H1 (cell line): ENCODE measurements around the gene NFAM1. TPM values are rescaled to one million over a fixed set of nuclear protein-coding genes. Genes with fewer than 3 reads are reported as not detected.

Source experiments
- CTCF ChIA-PET: fragments of 300-600 bp; sonication (Branson Sonifier 250); formaldehyde crosslinking; loops from one replicate; lab custom pipeline; 2021; ENCODE audit not compliant: partially characterized antibody; lab: Charles Lee
- POLR2A ChIA-PET: fragments of 300-600 bp; sonication (Branson Sonifier 250); formaldehyde crosslinking; loops from one replicate; lab custom pipeline; 2021; ENCODE audit warnings: inconsistent platforms; ENCODE audit not compliant: partially characterized antibody; lab: Charles Lee
- DNase-seq, 2 experiments: peaks; one replicate each; pipeline versions ENCODE4 v3.0.0 to v3.0.0-alpha.2; 2010 to 2022; ENCODE audit warnings: low spot score in 2 of 2, low read depth in 1 of 2, mixed read lengths in 1 of 2
- FAIRE-seq: peaks from 2 replicates; lab custom pipeline; 2011; peaks lifted over from hg19 to GRCh38; lab: Jason Lieb, UNC
- H2AFZ ChIP-seq: 2 replicates; pipeline ENCODE4 v1.8.1; 2012; ENCODE audit warnings: low read length, inconsistent platforms
- H2AK5ac ChIP-seq: 2 replicates; pipeline ENCODE4 v1.6.1; 2013; ENCODE audit warnings: low read depth, low read length
- H2BK120ac ChIP-seq: replicated peaks from 2 replicates; pipeline ENCODE3; 2013; ENCODE audit warnings: low read depth, low read length, inconsistent platforms
- H2BK12ac ChIP-seq: 2 replicates; pipeline ENCODE4 v1.6.1; 2013; ENCODE audit warnings: low read depth, low read length
- H2BK15ac ChIP-seq: 2 replicates; pipeline ENCODE4 v1.6.1; 2013; ENCODE audit warnings: low read length
- H2BK20ac ChIP-seq: 2 replicates; pipeline ENCODE4 v1.6.1; 2013; ENCODE audit warnings: low read length
- H2BK5ac ChIP-seq: 2 replicates; pipeline ENCODE4 v1.6.1; 2013; ENCODE audit warnings: low read depth, low read length
- H3K14ac ChIP-seq: 2 replicates; pipeline ENCODE4 v1.6.1; 2013; ENCODE audit warnings: inconsistent platforms; ENCODE audit not compliant: insufficient read length
- H3K18ac ChIP-seq: 2 replicates; pipeline ENCODE4 v1.6.1; 2013; ENCODE audit warnings: low read length; ENCODE audit errors: extremely low read depth
- H3K23ac ChIP-seq: 2 replicates; pipeline ENCODE4 v1.6.1; 2013; ENCODE audit warnings: inconsistent platforms; ENCODE audit not compliant: insufficient read length
- H3K23me2 ChIP-seq: 2 replicates; pipeline ENCODE4 v1.6.1; 2013; ENCODE audit warnings: low read depth, low read length
- H3K27ac ChIP-seq: 2 replicates; pipeline ENCODE4 v1.6.1; 2011; ENCODE audit warnings: low read depth, low read length, inconsistent platforms
- H3K27me3 ChIP-seq, 4 experiments: replicated peaks in 1 of 4; 1 replicate in 1 of 4; 2 replicates in 3 of 4; pipeline versions ENCODE4 v1.6.1 to v1.8.1; 2011 to 2013; ENCODE audit warnings: low read length in 3 of 4, mild to moderate bottlenecking in 3 of 4, inconsistent platforms in 2 of 4, mixed read lengths in 2 of 4, moderate library complexity in 1 of 4; ENCODE audit not compliant: control insufficient read depth in 3 of 4, insufficient read depth in 3 of 4; ENCODE audit errors: extremely low read depth in 1 of 4
- H3K36me3 ChIP-seq, 4 experiments: 2 replicates each; pipeline versions ENCODE4 v1.6.1 to v1.8.1; 2011 to 2013; ENCODE audit warnings: mild to moderate bottlenecking in 4 of 4, low read length in 3 of 4, moderate library complexity in 2 of 4, control low read depth in 1 of 4, inconsistent platforms in 1 of 4; ENCODE audit not compliant: insufficient read depth in 4 of 4, control insufficient read depth in 2 of 4
- H3K4ac ChIP-seq: replicated peaks from 2 replicates; pipeline ENCODE3; 2013; ENCODE audit warnings: low read length, low read depth, mixed read lengths, inconsistent platforms; ENCODE audit not compliant: insufficient read length
- H3K4me1 ChIP-seq, 4 experiments: replicated peaks in 1 of 4; 1 replicate in 1 of 4; 2 replicates in 3 of 4; pipeline versions ENCODE4 v1.6.1 to v1.8.1; 2011 to 2013; ENCODE audit warnings: low read length in 3 of 4, inconsistent platforms in 2 of 4, mixed read lengths in 1 of 4; ENCODE audit not compliant: insufficient read depth in 4 of 4, control insufficient read depth in 3 of 4
- H3K4me2 ChIP-seq, 2 experiments: 2 replicates each; pipeline versions ENCODE4 v1.6.1 to v1.8.1; 2011 to 2013; ENCODE audit warnings: low read depth in 2 of 2, low read length in 2 of 2, control low read depth in 1 of 2, inconsistent platforms in 1 of 2, mild to moderate bottlenecking in 1 of 2; ENCODE audit not compliant: insufficient read depth in 1 of 2
- H3K4me3 ChIP-seq, 4 experiments: fragments of 200-600, 300-600 bp in 1 of 4; sonication (generic), shearing (Covaris generic), sonication (Bioruptor Twin) in 1 of 4; 2 replicates each; pipeline versions ENCODE4 v1.5.1 to v1.8.1; 2011 to 2016; ENCODE audit warnings: low read length in 4 of 4, low read depth in 3 of 4, control low read depth in 2 of 4, inconsistent platforms in 2 of 4, mild to moderate bottlenecking in 2 of 4, mixed read lengths in 1 of 4, moderate library complexity in 1 of 4; ENCODE audit not compliant: insufficient read depth in 2 of 4; ENCODE audit errors: extremely low read depth in 1 of 4
- H3K56ac ChIP-seq: replicated peaks from 2 replicates; pipeline ENCODE3; 2013; ENCODE audit warnings: low read depth, mild to moderate bottlenecking, mixed read lengths, low read length, inconsistent platforms; ENCODE audit not compliant: insufficient read length
- H3K79me1 ChIP-seq: 2 replicates; pipeline ENCODE4 v1.6.1; 2013; ENCODE audit warnings: low read depth, low read length, control low read depth
- H3K79me2 ChIP-seq, 2 experiments: 2 replicates each; pipeline versions ENCODE4 v1.6.1 to v1.8.1; 2012 to 2013; ENCODE audit warnings: low read length in 2 of 2, mild to moderate bottlenecking in 2 of 2, inconsistent platforms in 1 of 2; ENCODE audit not compliant: insufficient read depth in 2 of 2, control insufficient read depth in 1 of 2
- H3K9ac ChIP-seq, 4 experiments: replicated peaks in 1 of 4; 1 replicate in 1 of 4; 2 replicates in 3 of 4; pipeline versions ENCODE4 v1.6.1 to v1.8.1; 2011 to 2013; ENCODE audit warnings: low read depth in 3 of 4, low read length in 3 of 4, control low read depth in 2 of 4, mild to moderate bottlenecking in 2 of 4, moderate library complexity in 2 of 4, inconsistent platforms in 1 of 4; ENCODE audit errors: extremely low read depth in 1 of 4
- H3K9me3 ChIP-seq, 2 experiments: 2 replicates each; pipeline versions ENCODE4 v1.6.1 to v1.8.1; 2012 to 2013; ENCODE audit warnings: mild to moderate bottlenecking in 2 of 2, moderate library complexity in 2 of 2, control low read depth in 1 of 2, inconsistent platforms in 1 of 2, low read depth in 1 of 2, low read length in 1 of 2, mixed read lengths in 1 of 2; ENCODE audit not compliant: insufficient read depth in 2 of 2
- H4K20me1 ChIP-seq, 2 experiments: replicated peaks in 1 of 2; 2 replicates each; pipeline versions ENCODE3 to v1.8.1; 2011 to 2013; ENCODE audit warnings: inconsistent platforms in 2 of 2, low read length in 2 of 2, mild to moderate bottlenecking in 1 of 2; ENCODE audit not compliant: insufficient read depth in 2 of 2, control insufficient read depth in 1 of 2
- H4K5ac ChIP-seq: 2 replicates; pipeline ENCODE4 v1.6.1; 2013; ENCODE audit warnings: low read length, low read depth, mixed read lengths, inconsistent platforms; ENCODE audit not compliant: insufficient read length
- H4K8ac ChIP-seq: 2 replicates; pipeline ENCODE4 v1.8.0; 2013; ENCODE audit warnings: mild to moderate bottlenecking, moderate library complexity, low read length, inconsistent platforms; ENCODE audit not compliant: insufficient read depth; ENCODE audit errors: extremely low read depth
- H4K91ac ChIP-seq: replicated peaks from 2 replicates; pipeline ENCODE3; 2013; ENCODE audit warnings: low read length, mixed read lengths, inconsistent platforms; ENCODE audit not compliant: insufficient read length
- EGR1 ChIP-seq: IDR thresholded peaks from 2 replicates; pipeline ENCODE4 v1.6.1; 2011; ENCODE audit warnings: low read depth, low read length, borderline replicate concordance
- NRF1 ChIP-seq: IDR thresholded peaks from 2 replicates; pipeline ENCODE4 v1.6.1; 2011; ENCODE audit warnings: mild to moderate bottlenecking, low read depth, low read length, improper control_type of control experiment
- RAD21 ChIP-seq, 2 experiments: IDR thresholded peaks in 1 of 2; conservative IDR thresholded peaks in 1 of 2; 2 replicates each; pipeline ENCODE4 v1.6.1; 2011; ENCODE audit warnings: low read depth in 2 of 2, low read length in 2 of 2, improper control_type of control experiment in 1 of 2, inconsistent platforms in 1 of 2, mild to moderate bottlenecking in 1 of 2, moderate library complexity in 1 of 2
- RNF2 ChIP-seq: fragments of 200-900, 300-1000 bp; sonication (generic); IDR thresholded peaks from 2 replicates; pipeline ENCODE4 v1.7.1; 2016; ENCODE audit warnings: borderline replicate concordance, low read depth, mild to moderate bottlenecking, antibody characterized with exemption, low read length; ENCODE audit not compliant: poor library complexity, severe bottlenecking; ENCODE audit errors: missing control alignments
- TAF1 ChIP-seq: IDR thresholded peaks from 2 replicates; pipeline ENCODE4 v1.6.1; 2011; ENCODE audit warnings: mild to moderate bottlenecking, low read depth, low read length
- TCF12 ChIP-seq: IDR thresholded peaks from 2 replicates; pipeline ENCODE4 v1.6.1; 2011; ENCODE audit warnings: low read depth, mild to moderate bottlenecking, low read length
- USF2 ChIP-seq: IDR thresholded peaks from 2 replicates; pipeline ENCODE4 v1.6.1; 2011; ENCODE audit warnings: low read length, improper control_type of control experiment
- WGBS, 2 experiments: shearing (Covaris generic) in 1 of 2; methylation state at CpG; one replicate each; pipeline versions ENCODE4 v1.1.6 to v1.1.7; 2013 to 2015; ENCODE audit warnings: low lambda C conversion rate in 2 of 2, mixed read lengths in 2 of 2, inconsistent platforms in 1 of 2, low coverage in 1 of 2, missing lambda C conversion rate in 1 of 2; ENCODE audit not compliant: insufficient replicate concordance in 2 of 2, insufficient coverage in 1 of 2, insufficient read length in 1 of 2; ENCODE audit errors: extremely low coverage in 1 of 2, missing lambda C conversion rate in 1 of 2; 5-methylcytosine and 5-hydroxymethylcytosine counted together
- polyA plus RNA-seq, 7 experiments: library from polyadenylated mRNA; depleted of rRNA in 3 of 7; stranded (reverse) in 5 of 7; unstranded in 2 of 7; fragments of >200 nt in 5 of 7; fragments of 200-250 nt in 2 of 7; gene quantifications; 1 replicate in 5 of 7; 2 replicates in 1 of 7; 4 replicates in 1 of 7; pipeline versions ENCODE4 v1.2.1 to v1.2.3, GENCODE V29; 2011 to 2013; ENCODE audit warnings: missing spikeins in 2 of 7, mixed read lengths in 2 of 7
- total RNA-seq: library from RNA; stranded (reverse); fragmentation: NEBNext Ultra II Directional; extraction: Animal tissue kit (Norgen Biotek cat#: 25700); gene quantifications from 2 replicates; pipeline ENCODE4 v1.2.1, GENCODE V29; 2021

The NFAM1 gene
- total and polyA plus RNA-seq, 2 of the 8 experiments (the other 6 are each of a cell fraction or from before 2014, with no cell fraction given) = 0.62 to 0.73 TPM

- Histone ChIP-seq H2AFZ (peak overlapping the region; percentile 86; the same call in 1 of the 2 replicates), H3K36me3 (no peaks in the 10 kb centered on the region)
- no peak for TF ChIP-seq NRF1
- TF ChIP-seq RNF2 = no peak
- TF ChIP-seq TAF1 = no peak
- TF ChIP-seq USF2 = no peak
- TF ChIP-seq RAD21 (IDR thresholded peaks at IDR 0.05 in 1 of 2, conservative IDR thresholded peaks at IDR 0.05 in 1 of 2; ENCODE audit: low read depth in 2 of 2, low read length in 2 of 2) = peak; percentile 4 to 19; a peak in 1 of 4 replicates
- 0 out of 2 replicates have a peak, but pooled peaks have one; percentile 4 for TF ChIP-seq TCF12
- TF ChIP-seq EGR1 = peak; percentile 52; the same call in 1 of the 2 replicates
- TF ChIP-seq, all 59 proteins: peak for 3
- no peak for DNase-seq
- Histone ChIP-seq H3K79me1 (no peaks in the 10 kb centered on the region; the same call in 1 of the 2 replicates), H3K4me1 (peaks cover 6 to 27% (median 14%) of the 10 kb centered on the region in 4 experiments), H2AK5ac (no peak overlapping the region), H3K9me3 (no peaks in the 10 kb centered on the region), H2BK15ac (no peak overlapping the region), H3K27me3 (peaks cover 0 to 3% (median 2%) of the 10 kb centered on the region in 4 experiments; a peak in 3 of 7 replicates), H3K27ac (no peak overlapping the region), H4K91ac (peak overlapping the region; percentile 60), H3K4me2 (peak overlapping the region; percentile 88 to 93), H4K20me1 (no peaks in the 10 kb centered on the region), H3K79me2 (no peaks in the 10 kb centered on the region), H4K5ac (peak overlapping the region; percentile 37), H4K8ac (no peak overlapping the region), H3K56ac (peak overlapping the region; percentile 47), H3K4me3 (peak overlapping the region; percentile 62 to 80 (median 72)), H2BK5ac (peak overlapping the region; percentile 90; the same call in 1 of the 2 replicates), H3K9ac (no peak overlapping the region; a peak in 1 of 7 replicates), H2BK12ac (peak overlapping the region; percentile 90; the same call in 1 of the 2 replicates), H3K18ac (peak overlapping the region; percentile 71), H2BK20ac (peak overlapping the region; percentile 87; the same call in 1 of the 2 replicates), H3K23me2 (peaks cover 7% of the 10 kb centered on the region; the same call in 1 of the 2 replicates), H3K23ac (no peak overlapping the region), H2BK120ac (no peak overlapping the region), H3K14ac (no peak overlapping the region), H3K4ac (no peak overlapping the region)
- ChIA-PET POLR2A (interaction anchor here (1.5 to 2.0 kb wide), 3 partner anchors 13 to 93 kb away, joined by 3 to 5 read pairs (median 4); no protein-coding TSS in a partner anchor), CTCF (interaction anchor here (0.7 to 6.5 kb wide), 27 partner anchors 8 to 393 kb away, joined by 3 to 46 read pairs (median 5); no protein-coding TSS in a partner anchor)
- 2% methylated on average over 5 of the region's 12 CpGs; no CpG with 5 or more reads in 1 of the 2 experiments for WGBS, 2 experiments
- no peak for FAIRE-seq
Measured at GRCh38 chr22:42438293-42438650, 6.1 kb upstream of the NFAM1 start.
